NCI-H187 (cell line): Measurements from ENCODE around the gene LOXHD1.

Source experiments
- DNase-seq, 2 experiments: peaks; one replicate each; lab custom pipeline; 2025; lab: John Stamatoyannopoulos, UW

The LOXHD1 gene

GRCh38 chr18:46625069-46625468, 32.0 kb downstream of the LOXHD1 start:
- DNase-seq, result no peak

GRCh38 chr18:46624127-46624526, 32.9 kb downstream of the LOXHD1 start:
- DNase-seq, result no peak

DNA sequence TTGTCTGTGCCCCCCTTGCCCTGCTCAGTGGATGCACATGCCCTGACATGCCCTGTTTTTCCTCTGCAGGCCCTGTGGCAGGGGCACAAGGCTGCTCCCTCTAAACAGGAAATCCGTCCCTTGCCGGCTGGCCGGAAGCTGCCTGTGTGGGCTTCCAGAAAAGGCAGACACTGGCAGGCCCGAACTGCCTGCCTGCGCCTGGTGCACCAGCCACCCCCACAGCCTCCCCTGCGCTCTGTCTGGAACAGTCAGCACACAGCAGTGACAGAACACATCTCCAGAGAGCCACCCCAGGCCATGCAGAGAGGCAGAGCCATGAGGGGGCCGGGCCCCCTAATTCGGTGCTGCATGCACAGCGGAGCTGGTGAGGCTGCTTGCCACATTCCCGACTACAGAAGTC, 33.5 kb downstream of the LOXHD1 start:
- no peak for DNase-seq

DNA sequence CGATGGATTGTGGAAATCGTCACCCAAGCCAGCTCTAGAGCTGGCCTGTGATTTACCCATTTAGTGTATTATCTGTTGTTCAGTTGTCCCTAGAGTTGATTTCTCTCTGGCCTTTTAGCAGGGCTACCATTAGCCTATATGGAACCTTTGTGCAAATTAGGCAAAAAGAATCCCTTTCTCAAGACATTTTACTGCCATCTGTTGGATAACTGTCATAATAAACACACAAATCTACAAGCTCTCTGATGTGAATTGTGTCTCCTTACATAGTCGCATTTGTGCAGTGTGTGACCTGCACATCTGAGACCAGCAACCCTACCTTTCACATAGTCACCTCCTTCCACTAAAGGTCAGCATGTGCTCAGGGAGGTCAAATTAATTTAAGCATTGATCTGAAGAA, 34.0 kb downstream of the LOXHD1 start:
- DNase-seq, result no peak

DNA sequence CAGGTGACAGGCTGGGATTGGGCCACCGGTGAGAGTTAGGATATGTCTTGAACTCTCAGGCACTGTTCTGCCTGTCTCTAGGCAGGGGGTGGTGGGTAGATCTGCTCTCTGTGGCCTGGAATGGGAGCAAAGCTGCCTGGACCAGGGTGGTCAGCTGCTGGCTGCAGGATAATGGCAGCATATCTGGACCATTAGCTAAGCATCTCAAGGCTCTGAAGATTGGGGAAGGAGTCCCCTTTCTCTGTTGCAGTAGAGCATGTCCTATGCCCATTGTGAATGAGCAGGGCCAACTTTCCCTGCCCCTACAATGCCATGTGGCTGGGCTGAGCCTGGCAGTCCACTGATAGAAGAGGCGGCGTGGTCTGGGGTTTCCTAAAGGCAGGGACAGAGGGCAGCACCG, 34.6 kb downstream of the LOXHD1 start:
- no peak for DNase-seq

- DNase-seq, result no peak
Observed at GRCh38 chr18:46621871-46622270, 35.1 kb downstream of the LOXHD1 start.

DNA sequence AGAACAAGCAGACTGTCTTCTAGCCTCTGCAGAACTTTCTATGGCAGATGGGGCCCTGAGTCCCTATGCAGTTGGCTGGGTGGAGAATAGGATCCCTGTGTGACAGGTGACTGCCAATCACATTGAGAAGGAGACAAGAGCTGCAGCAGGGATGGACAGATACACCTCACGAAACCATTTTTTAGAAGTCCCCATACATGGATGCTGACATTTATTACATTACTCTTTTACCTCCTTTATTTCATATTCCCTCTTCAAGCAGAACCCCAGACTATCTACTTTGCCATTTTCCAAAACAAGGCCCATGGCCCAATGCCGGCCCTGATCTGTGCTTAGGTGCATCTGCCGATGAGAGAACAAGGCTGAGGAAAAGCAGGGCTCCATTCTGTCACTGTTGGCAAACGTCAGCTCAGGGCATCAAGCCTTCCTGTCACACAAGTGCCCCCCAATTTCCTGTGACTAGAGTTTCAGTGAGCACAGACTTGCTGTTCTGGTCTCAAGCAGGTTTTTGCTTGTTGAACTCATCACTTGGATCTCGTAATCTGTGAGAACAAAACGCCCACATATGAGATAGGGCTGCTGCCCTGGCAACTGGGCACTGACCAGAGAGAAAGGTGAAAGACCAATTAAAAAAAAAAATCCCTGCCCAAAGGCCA, 35.8 kb downstream of the LOXHD1 start:
- no peak for DNase-seq

- DNase-seq, result no peak
Observed at GRCh38 chr18:46619559-46619958, 37.5 kb downstream of the LOXHD1 start.

- no peak for DNase-seq
Observed at GRCh38 chr18:46615720-46616119, 41.3 kb downstream of the LOXHD1 start.

DNA sequence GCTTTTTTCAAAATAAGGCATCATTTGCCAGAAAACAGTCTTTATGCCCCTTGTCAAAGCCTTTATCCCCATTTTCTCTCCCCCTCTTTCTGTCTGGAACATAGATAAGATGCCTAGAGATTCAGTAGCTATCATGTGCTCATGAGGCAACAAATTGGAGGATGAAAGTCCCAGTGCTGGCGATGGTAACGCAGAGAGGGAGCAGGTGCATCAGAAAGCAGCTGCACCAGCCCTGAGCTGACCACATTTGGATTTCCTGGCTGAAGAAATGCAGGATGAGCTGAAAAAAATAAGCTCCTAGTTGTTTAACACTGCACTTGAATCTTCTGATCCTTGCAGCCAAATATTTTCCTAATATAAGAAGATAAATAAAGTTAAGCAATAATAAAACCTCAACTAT, 48.0 kb downstream of the LOXHD1 start:
- DNase-seq, result no peak

DNA sequence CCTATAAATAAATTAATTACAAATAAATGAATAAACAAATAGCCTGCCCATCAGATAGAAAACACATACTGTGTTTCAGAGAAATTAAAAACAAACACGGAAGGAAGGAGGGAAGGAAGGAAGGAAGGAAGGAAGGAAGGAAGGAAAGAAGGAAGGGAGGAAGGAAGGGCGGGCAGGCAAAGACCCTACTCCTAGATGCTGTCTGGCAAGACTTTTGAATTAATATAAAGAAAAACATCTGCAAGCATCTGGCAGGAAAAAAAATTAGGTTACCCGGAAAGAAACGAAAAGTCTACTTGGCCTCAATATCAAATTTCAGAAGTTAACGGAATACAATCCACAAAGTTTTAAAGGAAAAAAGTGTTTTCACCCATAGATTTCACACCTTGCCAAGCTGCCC, 49.1 kb downstream of the LOXHD1 start:
- DNase-seq, result no peak

GRCh38 chr18:46601141-46601805, 55.7 kb downstream of the LOXHD1 start:
- DNase-seq, result no peak

DNA sequence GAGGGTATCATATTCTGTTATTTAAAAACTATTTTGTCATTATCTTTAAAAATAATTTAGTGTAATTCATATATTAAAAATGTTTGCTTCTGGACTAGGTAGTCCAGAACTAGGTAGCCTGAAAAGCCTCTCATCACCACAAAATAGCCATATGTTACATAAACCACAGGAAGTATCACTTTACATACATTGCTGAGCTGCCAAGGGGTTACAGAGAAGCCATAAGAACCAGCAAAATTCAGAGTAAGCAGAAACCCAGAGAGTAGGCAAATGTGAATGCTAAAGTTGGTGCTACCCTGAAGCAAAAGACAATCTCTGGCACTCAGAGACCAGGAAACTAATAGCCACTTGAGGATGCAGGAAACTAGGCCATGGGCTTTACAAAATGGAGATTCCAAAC, 60.9 kb downstream of the LOXHD1 start:
- DNase-seq, result no peak

DNA sequence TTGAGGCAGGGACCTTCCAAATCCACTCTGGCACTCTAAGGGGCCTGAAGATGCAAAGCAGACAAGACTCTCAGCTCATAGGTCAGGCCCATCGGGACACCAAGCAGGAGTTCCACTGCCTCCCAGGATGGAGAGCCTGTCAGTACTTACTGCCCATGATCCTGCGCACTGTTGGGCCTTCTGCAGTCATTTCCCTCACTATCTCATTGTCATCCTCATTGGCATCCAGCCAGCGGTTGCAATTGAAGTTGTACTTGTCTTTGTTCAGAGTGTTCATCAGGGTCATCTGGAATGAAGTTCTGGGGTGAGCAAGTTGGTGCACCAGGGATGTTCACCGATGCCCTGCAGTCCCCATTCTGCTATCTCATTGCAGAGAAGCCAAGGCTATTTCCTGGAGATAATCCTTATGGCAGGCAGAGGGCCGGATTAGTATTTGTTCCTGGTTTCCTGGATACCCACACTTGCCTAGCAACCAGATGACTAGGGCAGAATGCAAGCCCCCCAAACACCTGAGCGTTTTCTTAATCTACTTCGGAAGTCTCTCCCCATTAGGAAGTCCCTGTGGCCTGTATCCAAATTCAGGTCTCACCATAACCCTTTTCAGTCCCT, 65.1 kb downstream of the LOXHD1 start:
- no peak for DNase-seq

- DNase-seq, result no peak
Observed at GRCh38 chr18:46590103-46590502, 66.9 kb downstream of the LOXHD1 start.

- no peak for DNase-seq
Observed at GRCh38 chr18:46588971-46589660, 67.9 kb downstream of the LOXHD1 start.

GRCh38 chr18:46587600-46587999, 69.4 kb downstream of the LOXHD1 start:
- DNase-seq, result no peak

DNA sequence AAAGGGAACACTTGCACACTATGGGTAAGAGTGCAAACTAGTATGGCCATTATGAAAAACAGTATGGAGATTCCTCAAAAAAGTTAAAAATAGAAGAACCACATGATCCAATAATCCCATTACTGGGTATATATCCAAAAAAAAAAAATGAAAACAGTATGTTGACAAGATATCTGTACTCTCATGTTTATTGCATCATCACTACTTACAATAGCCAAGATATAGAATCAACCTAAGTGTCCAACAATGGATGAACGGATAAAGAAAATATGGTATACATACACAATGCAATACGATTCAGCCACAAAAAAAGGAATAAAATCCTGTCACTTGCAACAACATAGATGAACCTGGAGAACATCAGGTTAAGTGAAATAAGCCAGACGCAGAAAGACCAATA, 73.3 kb downstream of the LOXHD1 start:
- DNase-seq, result no peak

- no peak for DNase-seq
Observed at GRCh38 chr18:46581648-46582047, 75.4 kb downstream of the LOXHD1 start.

DNA sequence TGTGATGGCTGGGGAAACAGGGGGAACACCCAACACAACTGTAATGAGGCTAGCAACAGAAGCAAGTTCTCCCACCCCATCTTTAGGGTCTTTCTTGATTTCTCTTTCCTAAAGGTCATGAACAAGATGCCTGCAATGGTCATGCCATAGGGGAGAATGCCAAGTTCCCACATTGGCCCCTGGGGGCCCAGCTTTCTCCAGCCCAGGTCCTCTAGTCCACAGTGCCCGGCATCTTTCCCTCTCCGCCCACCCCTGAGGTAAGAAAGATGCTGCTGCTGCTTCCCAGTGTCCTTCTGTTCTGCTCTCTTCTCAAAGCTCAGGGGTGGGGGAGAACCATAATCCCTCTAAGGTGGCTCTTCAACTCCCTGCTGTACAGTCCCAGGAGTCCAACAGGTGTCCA, 78.0 kb downstream of the LOXHD1 start:
- DNase-seq, result no peak

DNA sequence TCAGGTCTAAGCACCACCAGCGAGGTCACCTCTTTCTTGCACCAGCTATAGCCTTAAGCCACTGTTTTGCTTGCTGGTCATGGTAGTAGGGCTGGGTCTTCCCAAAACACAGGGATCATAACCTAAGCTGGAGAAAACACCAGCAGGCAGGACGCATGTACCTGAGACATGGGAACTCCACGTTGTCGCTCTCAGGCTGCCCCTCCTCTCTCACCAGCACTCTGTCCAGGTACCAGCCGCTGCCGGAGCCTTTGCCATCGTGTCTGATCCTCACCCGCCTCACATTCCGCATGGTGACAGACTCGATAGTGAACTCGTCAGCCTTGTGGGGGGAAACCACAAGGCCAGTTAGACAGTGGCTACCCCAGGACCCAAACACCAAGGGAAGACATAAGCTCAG, 79.5 kb downstream of the LOXHD1 start:
- DNase-seq, result no peak

DNA sequence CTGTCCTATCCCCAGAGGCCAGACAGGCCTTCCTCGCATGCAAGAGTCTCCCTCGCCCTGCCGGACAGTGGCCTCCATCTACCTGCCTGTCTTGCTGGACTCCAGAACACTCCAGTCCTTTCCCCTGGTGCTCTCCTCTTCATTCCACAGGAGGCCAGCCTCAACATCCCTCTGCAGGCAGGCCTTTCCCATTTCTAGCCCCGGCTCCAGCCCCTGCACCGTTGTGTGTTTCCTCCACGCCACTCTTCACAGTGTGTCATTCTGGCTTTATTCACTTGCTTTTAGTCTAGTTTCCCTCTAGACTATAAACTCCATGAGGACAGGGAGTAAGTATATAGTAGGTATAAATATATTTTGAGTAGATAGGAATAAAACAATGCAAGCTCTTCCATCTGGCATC, 81.2 kb downstream of the LOXHD1 start:
- no peak for DNase-seq

GRCh38 chr18:46574743-46575115, 82.3 kb downstream of the LOXHD1 start:
- no peak for DNase-seq
